Common myeloid progenitor, CD34-positive (primary cell): ENCODE measurements around the gene ZC3HAV1L.
"Not testable (repeated sequence)": the region's sequence is repeated elsewhere in the genome, so short reads cannot be mapped to it uniquely, and the experiment has no call there.

Source experiments
- CTCF ChIA-PET: fragments of 350-600 bp; sonication (Branson Sonifier 250); formaldehyde crosslinking; loops from one replicate; lab custom pipeline; 2021; ENCODE audit warnings: antibody characterized with exemption; lab: Charles Lee
- POLR2A ChIA-PET: fragments of 350-600 bp; sonication (Branson Sonifier 250); formaldehyde crosslinking; loops from one replicate; lab custom pipeline; 2021; ENCODE audit warnings: antibody characterized with exemption; lab: Charles Lee
- DNase-seq, 3 donors: peaks; one replicate each; pipeline versions ENCODE4 v3.0.0 to v3.0.0-alpha.2; 2013
- H3K27ac ChIP-seq, 2 experiments: 1 replicate in 1 of 2; 2 replicates in 1 of 2; pipeline ENCODE4 v1.7.0; 2013; ENCODE audit warnings: inconsistent platforms in 2 of 2, low read length in 2 of 2, mild to moderate bottlenecking in 2 of 2, low read depth in 1 of 2, moderate library complexity in 1 of 2; ENCODE audit not compliant: severe bottlenecking in 2 of 2, insufficient read depth in 1 of 2, poor library complexity in 1 of 2
- H3K27me3 ChIP-seq, 5 experiments: replicated peaks in 2 of 5; 1 replicate in 3 of 5; 2 replicates in 2 of 5; pipeline versions ENCODE4 v1.6.1 to v1.7.0; 2013; ENCODE audit warnings: low read length in 4 of 5, mild to moderate bottlenecking in 2 of 5, moderate library complexity in 2 of 5, inconsistent platforms in 1 of 5; ENCODE audit not compliant: insufficient read depth in 5 of 5, control insufficient read depth in 4 of 5
- H3K36me3 ChIP-seq, 4 experiments: 1 replicate in 2 of 4; 2 replicates in 2 of 4; pipeline versions ENCODE4 v1.6.1 to v1.7.0; 2013; ENCODE audit warnings: low read length in 3 of 4, control low read depth in 1 of 4, mild to moderate bottlenecking in 1 of 4; ENCODE audit not compliant: control insufficient read depth in 4 of 4, insufficient read depth in 4 of 4
- H3K4me1 ChIP-seq, 4 experiments: 1 replicate in 3 of 4; 2 replicates in 1 of 4; pipeline versions ENCODE4 v1.6.1 to v1.7.1; 2013; ENCODE audit warnings: low read length in 3 of 4, mild to moderate bottlenecking in 3 of 4, control low read depth in 1 of 4, inconsistent platforms in 1 of 4, moderate library complexity in 1 of 4; ENCODE audit not compliant: control insufficient read depth in 4 of 4, insufficient read depth in 4 of 4; ENCODE audit errors: control extremely low read depth in 1 of 4
- H3K4me3 ChIP-seq, 7 experiments: 1 replicate in 4 of 7; 2 replicates in 3 of 7; pipeline versions ENCODE4 v1.5.1 to v1.7.0; 2013; ENCODE audit warnings: mild to moderate bottlenecking in 7 of 7, low read length in 6 of 7, moderate library complexity in 6 of 7, inconsistent platforms in 2 of 7, low read depth in 2 of 7, control low read depth in 1 of 7; ENCODE audit not compliant: insufficient read depth in 4 of 7, control insufficient read depth in 1 of 7; ENCODE audit errors: extremely low read depth in 1 of 7
- H3K9me3 ChIP-seq, 5 experiments: 1 replicate in 4 of 5; 2 replicates in 1 of 5; pipeline versions ENCODE4 v1.6.1 to v1.7.1; 2013; ENCODE audit warnings: low read length in 4 of 5, mild to moderate bottlenecking in 2 of 5, inconsistent platforms in 1 of 5, low read depth in 1 of 5, moderate library complexity in 1 of 5; ENCODE audit not compliant: control insufficient read depth in 4 of 5, insufficient read depth in 2 of 5; ENCODE audit errors: control extremely low read depth in 1 of 5
- WGBS: methylation state at CpG from one replicate; pipeline ENCODE4 v1.1.5; 2013; ENCODE audit not compliant: insufficient coverage; 5-methylcytosine and 5-hydroxymethylcytosine counted together

Gene ZC3HAV1L

GRCh38 chr7:139029353-139029752 is 6.5 kb downstream of the ZC3HAV1L start:
- H3K36me3 ChIP-seq = peaks cover 23 to 69% (median 52%) of the 10 kb centered on the region in 4 experiments
- POLR2A ChIA-PET = no interaction called here
- WGBS = 91% methylated on average over 3 of the region's 3 CpGs

GRCh38 chr7:139026551-139026950 is 9.3 kb downstream of the ZC3HAV1L start:
- Histone ChIP-seq H3K4me3 (no peak overlapping the region), H3K27me3 (no peaks in the 10 kb centered on the region), H3K27ac (no peak overlapping the region), H3K4me1 (no peaks in the 10 kb centered on the region), H3K9me3 (no peaks in the 10 kb centered on the region), H3K36me3 (peaks cover 28 to 62% (median 46%) of the 10 kb centered on the region in 4 experiments)
- POLR2A ChIA-PET = no interaction called here
- WGBS = 100% methylated on average over 5 of the region's 6 CpGs
- DNase-seq = no peak
- CTCF ChIA-PET = interaction anchor here (5.3 kb wide), 1 partner anchor 9 kb away, joined by 39 read pairs; no protein-coding TSS in a partner anchor

More at GRCh38 chr7:139029353-139029752, 6.5 kb downstream of the ZC3HAV1L start:
- peaks cover 0 to 8% (median 4%) of the 10 kb centered on the region in 4 experiments for H3K4me1 ChIP-seq
- no peak for DNase-seq
- no peak overlapping the region for H3K27ac ChIP-seq
- no peaks in the 10 kb centered on the region for H3K27me3 ChIP-seq
- no peak overlapping the region for H3K4me3 ChIP-seq
- CTCF ChIA-PET = interaction anchor here (1.8 to 5.3 kb wide), 2 partner anchors 12 to 21 kb away, joined by 5 to 39 read pairs; no protein-coding TSS in a partner anchor
- no peaks in the 10 kb centered on the region for H3K9me3 ChIP-seq

- 100% methylated on average over 1 of the region's 5 CpGs for WGBS
- peaks cover 28 to 58% (median 43%) of the 10 kb centered on the region in 4 experiments for H3K36me3 ChIP-seq
- H3K4me1 ChIP-seq, H3K4me3 ChIP-seq, POLR2A ChIA-PET, DNase-seq, H3K27me3 ChIP-seq, H3K9me3 ChIP-seq, H3K27ac ChIP-seq: not testable (repeated sequence)
- CTCF ChIA-PET = interaction anchor here (1.9 to 5.3 kb wide), 2 partner anchors 9 to 41 kb away, joined by 3 to 39 read pairs; no protein-coding TSS in a partner anchor
Measured at GRCh38 chr7:139025861-139026260, 10.0 kb downstream of the ZC3HAV1L start.

GRCh38 chr7:139023076-139023475 is 12.8 kb downstream of the ZC3HAV1L start:
- CTCF ChIA-PET = interaction anchor here (0.9 kb wide), 1 partner anchor 50 kb away, joined by 4 read pairs; no protein-coding TSS in a partner anchor
- no peaks in the 10 kb centered on the region for H3K9me3 ChIP-seq
- no peak overlapping the region for H3K27ac ChIP-seq
- H3K36me3 ChIP-seq = peaks cover 14 to 39% (median 24%) of the 10 kb centered on the region in 4 experiments
- H3K4me3 ChIP-seq = no peak overlapping the region
- WGBS = 100% methylated on average over 3 of the region's 5 CpGs
- no peaks in the 10 kb centered on the region for H3K27me3 ChIP-seq
- no peaks in the 10 kb centered on the region for H3K4me1 ChIP-seq
- no peak for DNase-seq
- POLR2A ChIA-PET = no interaction called here

- ChIA-PET CTCF (interaction anchor here (0.9 to 1.6 kb wide), 2 partner anchors 50 to 105 kb away, joined by 4 to 6 read pairs; no protein-coding TSS in a partner anchor), POLR2A (no interaction called here)
- Histone ChIP-seq H3K27me3 (no peaks in the 10 kb centered on the region), H3K27ac (no peak overlapping the region), H3K36me3 (peaks cover 12 to 37% (median 21%) of the 10 kb centered on the region in 4 experiments), H3K4me3 (no peak overlapping the region), H3K9me3 (no peaks in the 10 kb centered on the region), H3K4me1 (no peaks in the 10 kb centered on the region)
- WGBS = 75% methylated on average over 2 of the region's 4 CpGs
- DNase-seq = no peak
Measured at GRCh38 chr7:139022286-139022685, 13.6 kb downstream of the ZC3HAV1L start.

GRCh38 chr7:139018910-139019309 is 16.9 kb downstream of the ZC3HAV1L start:
- no peak for DNase-seq
- Histone ChIP-seq H3K9me3 (no peaks in the 10 kb centered on the region), H3K4me3 (no peak overlapping the region), H3K27me3 (peaks cover 0 to 2% (median 0%) of the 10 kb centered on the region in 5 experiments), H3K36me3 (peaks cover 0 to 13% (median 9%) of the 10 kb centered on the region in 4 experiments), H3K4me1 (no peaks in the 10 kb centered on the region), H3K27ac (no peak overlapping the region)
- no CpG with 5 or more reads among the region's 3 CpGs for WGBS
- POLR2A ChIA-PET = no interaction called here
- CTCF ChIA-PET = interaction anchor here (0.7 to 5.5 kb wide), 11 partner anchors 9 to 281 kb away, joined by 3 to 49 read pairs (median 3); no protein-coding TSS in a partner anchor

GRCh38 chr7:139016931-139017511 is 18.8 kb downstream of the ZC3HAV1L start:
- H3K4me1 ChIP-seq = no peaks in the 10 kb centered on the region
- CTCF ChIA-PET = interaction anchor here (0.6 to 5.5 kb wide), 21 partner anchors 8 to 287 kb away, joined by 3 to 49 read pairs (median 4); no protein-coding TSS in a partner anchor
- H3K36me3 ChIP-seq = no peaks in the 10 kb centered on the region
- DNase-seq = peak; percentile 69 to 79 (median 78)
- POLR2A ChIA-PET = no interaction called here
- H3K27ac ChIP-seq = no peak overlapping the region
- no peaks in the 10 kb centered on the region for H3K9me3 ChIP-seq
- WGBS = 20% methylated on average over 5 of the region's 7 CpGs
- H3K27me3 ChIP-seq = peaks cover 0 to 2% (median 0%) of the 10 kb centered on the region in 5 experiments
- H3K4me3 ChIP-seq = no peak overlapping the region
